ENCODE data around the gene SYNE2. TPM values are rescaled to one million over a fixed set of nuclear protein-coding genes. Genes with fewer than 3 reads are reported as not detected.

The SYNE2 gene
- polyA plus RNA-seq, 1 donor from 2014 or later, result 82.3 TPM

DNA sequence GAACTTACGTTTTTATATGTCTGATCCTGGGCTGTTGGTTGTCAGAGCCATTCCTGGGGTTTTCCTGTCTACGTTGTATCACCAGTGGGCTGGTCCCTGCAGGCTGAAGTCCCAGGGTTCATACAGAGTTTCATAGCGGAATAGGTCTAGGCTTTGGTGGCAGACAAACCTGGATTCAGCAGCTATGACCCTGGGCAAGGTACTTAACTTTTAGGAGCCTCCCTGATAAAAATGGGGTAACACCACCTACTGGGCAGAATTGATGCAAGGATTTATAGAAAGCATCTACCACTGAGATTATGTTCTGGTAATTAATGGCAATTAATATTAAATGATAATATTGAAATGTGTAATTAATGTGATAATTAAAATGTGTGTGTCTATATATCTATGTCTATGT is 141.2 kb downstream of the SYNE2 start:
- peaks cover 22% of the 10 kb centered on the region for H3K36me3 ChIP-seq (ENCODE audit: insufficient read depth, low read length)
- no peak overlapping the region for H3K4me2 ChIP-seq (ENCODE audit: low read length)
- no peak overlapping the region for H2AFZ ChIP-seq (ENCODE audit: low read depth, low read length)
- no peak overlapping the region for H3K4me3 ChIP-seq (ENCODE audit: low read length)
- H3K9me2 ChIP-seq (ENCODE audit: insufficient read depth, low read length), result no peaks in the 10 kb centered on the region
- no peaks in the 10 kb centered on the region for H3K27me3 ChIP-seq (ENCODE audit: insufficient read depth, low read depth, low read length)
- H4K20me1 ChIP-seq (ENCODE audit: insufficient read depth), result no peaks in the 10 kb centered on the region
- TF ChIP-seq RAD21 (conservative IDR thresholded peaks at IDR 0.05), result no peak
- H3F3A ChIP-seq (ENCODE audit: insufficient read depth, low read length, poor library complexity, severe bottlenecking), result no peaks in the 10 kb centered on the region
- H3K79me2 ChIP-seq (replicated peaks; ENCODE audit: insufficient read depth, low read length), result no peaks in the 10 kb centered on the region
- no peak overlapping the region for H3K27ac ChIP-seq (ENCODE audit: low read length)
- no peaks in the 10 kb centered on the region for H3K9me3 ChIP-seq (ENCODE audit: low read length)
- no peak overlapping the region for H3K9ac ChIP-seq (ENCODE audit: low read length)

DNA sequence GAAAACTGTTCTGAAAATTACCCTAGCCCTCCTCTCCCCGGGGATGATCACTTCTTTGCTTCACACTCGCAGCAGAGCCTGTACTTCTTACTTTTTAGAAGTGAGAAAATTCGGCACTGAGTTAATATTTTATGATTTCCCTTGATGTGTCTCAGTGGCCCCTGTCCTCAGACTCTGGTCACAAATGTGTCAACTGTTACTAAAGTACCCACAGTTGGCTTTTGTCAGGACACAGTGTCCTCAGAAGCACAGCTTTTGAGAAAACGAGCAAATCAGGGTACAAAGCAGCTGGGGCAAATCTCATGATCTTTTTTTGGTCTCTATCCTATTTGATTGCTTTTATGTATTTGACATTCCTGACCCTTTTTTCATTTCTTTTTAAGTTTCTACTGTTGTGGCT is 142.5 kb downstream of the SYNE2 start:
- H3F3A ChIP-seq (ENCODE audit: insufficient read depth, low read length, poor library complexity, severe bottlenecking), result no peaks in the 10 kb centered on the region
- H3K27ac ChIP-seq (ENCODE audit: low read length), result no peak overlapping the region
- no peaks in the 10 kb centered on the region for H3K27me3 ChIP-seq (ENCODE audit: insufficient read depth, low read depth, low read length)
- peaks cover 22% of the 10 kb centered on the region for H3K36me3 ChIP-seq (ENCODE audit: insufficient read depth, low read length)
- H3K4me2 ChIP-seq (ENCODE audit: low read length), result no peak overlapping the region
- no peaks in the 10 kb centered on the region for H3K79me2 ChIP-seq (replicated peaks; ENCODE audit: insufficient read depth, low read length)
- H3K9me3 ChIP-seq (ENCODE audit: low read length), result no peaks in the 10 kb centered on the region
- no peak overlapping the region for H3K4me3 ChIP-seq (ENCODE audit: low read length)
- H3K9me2 ChIP-seq (ENCODE audit: insufficient read depth, low read length), result no peaks in the 10 kb centered on the region
- TF ChIP-seq EP300 (conservative IDR thresholded peaks at IDR 0.05; ENCODE audit: poor library complexity, severe bottlenecking), result no peak
- TF ChIP-seq MXI1 (conservative IDR thresholded peaks at IDR 0.05; ENCODE audit: poor library complexity, severe bottlenecking), result no peak
- no peak for TF ChIP-seq RAD21 (conservative IDR thresholded peaks at IDR 0.05)
- TF ChIP-seq, protein P1, sequence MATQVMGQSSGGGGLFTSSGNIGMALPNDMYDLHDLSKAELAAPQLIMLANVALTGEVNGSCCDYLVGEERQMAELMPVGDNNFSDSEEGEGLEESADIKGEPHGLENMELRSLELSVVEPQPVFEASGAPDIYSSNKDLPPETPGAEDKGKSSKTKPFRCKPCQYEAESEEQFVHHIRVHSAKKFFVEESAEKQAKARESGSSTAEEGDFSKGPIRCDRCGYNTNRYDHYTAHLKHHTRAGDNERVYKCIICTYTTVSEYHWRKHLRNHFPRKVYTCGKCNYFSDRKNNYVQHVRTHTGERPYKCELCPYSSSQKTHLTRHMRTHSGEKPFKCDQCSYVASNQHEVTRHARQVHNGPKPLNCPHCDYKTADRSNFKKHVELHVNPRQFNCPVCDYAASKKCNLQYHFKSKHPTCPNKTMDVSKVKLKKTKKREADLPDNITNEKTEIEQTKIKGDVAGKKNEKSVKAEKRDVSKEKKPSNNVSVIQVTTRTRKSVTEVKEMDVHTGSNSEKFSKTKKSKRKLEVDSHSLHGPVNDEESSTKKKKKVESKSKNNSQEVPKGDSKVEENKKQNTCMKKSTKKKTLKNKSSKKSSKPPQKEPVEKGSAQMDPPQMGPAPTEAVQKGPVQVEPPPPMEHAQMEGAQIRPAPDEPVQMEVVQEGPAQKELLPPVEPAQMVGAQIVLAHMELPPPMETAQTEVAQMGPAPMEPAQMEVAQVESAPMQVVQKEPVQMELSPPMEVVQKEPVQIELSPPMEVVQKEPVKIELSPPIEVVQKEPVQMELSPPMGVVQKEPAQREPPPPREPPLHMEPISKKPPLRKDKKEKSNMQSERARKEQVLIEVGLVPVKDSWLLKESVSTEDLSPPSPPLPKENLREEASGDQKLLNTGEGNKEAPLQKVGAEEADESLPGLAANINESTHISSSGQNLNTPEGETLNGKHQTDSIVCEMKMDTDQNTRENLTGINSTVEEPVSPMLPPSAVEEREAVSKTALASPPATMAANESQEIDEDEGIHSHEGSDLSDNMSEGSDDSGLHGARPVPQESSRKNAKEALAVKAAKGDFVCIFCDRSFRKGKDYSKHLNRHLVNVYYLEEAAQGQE (IDR thresholded peaks at IDR 0.05; ENCODE audit: borderline replicate concordance), result no peak
- no peak for TF ChIP-seq EZH2 (IDR thresholded peaks at IDR 0.05; ENCODE audit: borderline replicate concordance, insufficient read depth, low read length, poor library complexity, severe bottlenecking)
- TF ChIP-seq, protein P2, sequence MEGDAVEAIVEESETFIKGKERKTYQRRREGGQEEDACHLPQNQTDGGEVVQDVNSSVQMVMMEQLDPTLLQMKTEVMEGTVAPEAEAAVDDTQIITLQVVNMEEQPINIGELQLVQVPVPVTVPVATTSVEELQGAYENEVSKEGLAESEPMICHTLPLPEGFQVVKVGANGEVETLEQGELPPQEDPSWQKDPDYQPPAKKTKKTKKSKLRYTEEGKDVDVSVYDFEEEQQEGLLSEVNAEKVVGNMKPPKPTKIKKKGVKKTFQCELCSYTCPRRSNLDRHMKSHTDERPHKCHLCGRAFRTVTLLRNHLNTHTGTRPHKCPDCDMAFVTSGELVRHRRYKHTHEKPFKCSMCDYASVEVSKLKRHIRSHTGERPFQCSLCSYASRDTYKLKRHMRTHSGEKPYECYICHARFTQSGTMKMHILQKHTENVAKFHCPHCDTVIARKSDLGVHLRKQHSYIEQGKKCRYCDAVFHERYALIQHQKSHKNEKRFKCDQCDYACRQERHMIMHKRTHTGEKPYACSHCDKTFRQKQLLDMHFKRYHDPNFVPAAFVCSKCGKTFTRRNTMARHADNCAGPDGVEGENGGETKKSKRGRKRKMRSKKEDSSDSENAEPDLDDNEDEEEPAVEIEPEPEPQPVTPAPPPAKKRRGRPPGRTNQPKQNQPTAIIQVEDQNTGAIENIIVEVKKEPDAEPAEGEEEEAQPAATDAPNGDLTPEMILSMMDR (IDR thresholded peaks at IDR 0.05; ENCODE audit: poor library complexity, severe bottlenecking), result no peak
- TF ChIP-seq TAF1 (IDR thresholded peaks at IDR 0.05; ENCODE audit: low read depth), result no peak
- TF ChIP-seq SMC3 (conservative IDR thresholded peaks at IDR 0.05; ENCODE audit: poor library complexity), result no peak
- no peak for TF ChIP-seq POLR2AphosphoS5 (IDR thresholded peaks at IDR 0.05)
- no peak overlapping the region for H2AFZ ChIP-seq (ENCODE audit: low read depth, low read length)
- no peaks in the 10 kb centered on the region for H4K20me1 ChIP-seq (ENCODE audit: insufficient read depth)
- no peak overlapping the region for H3K9ac ChIP-seq (ENCODE audit: low read length)

DNA sequence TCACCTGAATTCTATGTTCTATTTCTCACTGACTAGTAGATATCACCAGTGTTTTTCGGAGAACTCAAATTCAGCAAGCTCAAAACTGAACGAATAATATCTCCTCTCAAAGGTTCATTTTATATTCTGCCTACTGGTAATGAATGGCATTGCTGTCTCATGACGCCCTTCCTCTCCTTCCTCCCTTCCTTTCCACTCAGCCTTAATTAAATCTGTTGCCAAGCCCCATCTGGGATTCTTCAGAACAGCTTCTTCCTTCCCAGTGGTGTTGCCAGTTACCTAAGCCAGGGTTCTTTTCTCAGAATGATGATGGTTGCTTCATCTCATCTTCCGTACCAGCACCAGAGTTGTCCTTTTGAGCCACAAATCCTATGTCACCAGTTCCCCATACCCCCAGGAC is 143.2 kb downstream of the SYNE2 start:
- Histone ChIP-seq H3K9me3 (ENCODE audit: low read length) (no peaks in the 10 kb centered on the region), H3K79me2 (replicated peaks; ENCODE audit: insufficient read depth, low read length) (no peaks in the 10 kb centered on the region), H3K27me3 (ENCODE audit: insufficient read depth, low read depth, low read length) (no peaks in the 10 kb centered on the region), H3K4me2 (ENCODE audit: low read length) (no peak overlapping the region), H3F3A (ENCODE audit: insufficient read depth, low read length, poor library complexity, severe bottlenecking) (no peaks in the 10 kb centered on the region), H3K4me3 (ENCODE audit: low read length) (no peak overlapping the region), H3K36me3 (ENCODE audit: insufficient read depth, low read length) (peaks cover 22% of the 10 kb centered on the region), H2AFZ (ENCODE audit: low read depth, low read length) (no peak overlapping the region), H3K9me2 (ENCODE audit: insufficient read depth, low read length) (no peaks in the 10 kb centered on the region), H4K20me1 (ENCODE audit: insufficient read depth) (no peaks in the 10 kb centered on the region), H3K9ac (ENCODE audit: low read length) (no peak overlapping the region), H3K27ac (ENCODE audit: low read length) (no peak overlapping the region)
- TF ChIP-seq POLR2AphosphoS5 (IDR thresholded peaks at IDR 0.05), result no peak
- no peak for TF ChIP-seq RAD21 (conservative IDR thresholded peaks at IDR 0.05)
- no peak for TF ChIP-seq EZH2 (IDR thresholded peaks at IDR 0.05; ENCODE audit: borderline replicate concordance, insufficient read depth, low read length, poor library complexity, severe bottlenecking)
- TF ChIP-seq MXI1 (conservative IDR thresholded peaks at IDR 0.05; ENCODE audit: poor library complexity, severe bottlenecking), result no peak
- no peak for TF ChIP-seq EP300 (conservative IDR thresholded peaks at IDR 0.05; ENCODE audit: poor library complexity, severe bottlenecking)
- TF ChIP-seq, protein P1 (IDR thresholded peaks at IDR 0.05; ENCODE audit: borderline replicate concordance), result no peak
- no peak for TF ChIP-seq TAF1 (IDR thresholded peaks at IDR 0.05; ENCODE audit: low read depth)
- no peak for TF ChIP-seq SMC3 (conservative IDR thresholded peaks at IDR 0.05; ENCODE audit: poor library complexity)
- TF ChIP-seq, protein P2 (IDR thresholded peaks at IDR 0.05; ENCODE audit: poor library complexity, severe bottlenecking), result no peak

Measured in neural cell (in vitro differentiated cells).